GM19099 (cell line): ENCODE results near the gene STARD6.

ENCODE experiments used
- POLR2A ChIP-seq: IDR thresholded peaks from 3 replicates; pipeline ENCODE4 v1.6.1; 2011; ENCODE audit warnings: low read depth; ENCODE audit not compliant: insufficient read length; ENCODE audit errors: extremely low read depth

STARD6 gene

GRCh38 chr18:54294274-54294673, 63.4 kb downstream of the STARD6 start:
- TF ChIP-seq POLR2A, result no peak

- no peak for TF ChIP-seq POLR2A
These were observed 72.5 kb downstream of the STARD6 start for GRCh38 chr18:54284981-54285785.

GRCh38 chr18:54284535-54284934, 73.1 kb downstream of the STARD6 start:
- no peak for TF ChIP-seq POLR2A

GRCh38 chr18:54280220-54280569, 77.5 kb downstream of the STARD6 start:
- TF ChIP-seq POLR2A, result no peak

GRCh38 chr18:54279477-54280219, 78.0 kb downstream of the STARD6 start:
- TF ChIP-seq POLR2A, result no peak

GRCh38 chr18:54278615-54279014, 79.0 kb downstream of the STARD6 start:
- no peak for TF ChIP-seq POLR2A

- TF ChIP-seq POLR2A, result no peak
These were observed 79.8 kb downstream of the STARD6 start for GRCh38 chr18:54277899-54278298.
